Measurements from ENCODE around the gene DOCK10. TPM values are rescaled to one million over a fixed set of nuclear protein-coding genes. Genes with fewer than 3 reads are reported as not detected.

The DOCK10 gene
- total and polyA plus RNA-seq, 9 of the 15 experiments (the other 6 are each of a cell fraction or from before 2014, with no cell fraction given): 0.01 to 0.87 (median 0.18) TPM

- no peak overlapping the region for H3K4me3 ChIP-seq
- no peaks in the 10 kb centered on the region for H3K9me1 ChIP-seq (ENCODE audit: control insufficient read depth, insufficient read depth, low read length)
- no peaks in the 10 kb centered on the region for H3K36me3 ChIP-seq (ENCODE audit: control insufficient read depth, insufficient read depth, low read length)
- intact Hi-C loops (cut with micrococcal nuclease): no loop called here
- no peak overlapping the region for H3K27ac ChIP-seq (ENCODE audit: extremely low read depth, low read depth, low read length)
- ATAC-seq (no peak), DNase-seq (ENCODE audit: extremely low read depth in 1 of 4, low spot score in 3 of 4) (no peak), FAIRE-seq (no peak)
- H4K20me1 ChIP-seq (replicated peaks; ENCODE audit: control insufficient read depth, insufficient read depth, low read length): no peaks in the 10 kb centered on the region
- no peaks in the 10 kb centered on the region for H3K4me1 ChIP-seq (replicated peaks in 1 of 2; ENCODE audit: control insufficient read depth in 2 of 2, insufficient read depth in 2 of 2, low read length in 2 of 2)
- in situ Hi-C loops (cut with MboI): no loop called here
- no peak overlapping the region for H2AFZ ChIP-seq (ENCODE audit: low read depth, low read length)
- H3K27me3 ChIP-seq (ENCODE audit: control insufficient read depth in 2 of 2, insufficient read depth in 2 of 2, low read length in 2 of 2): no peaks in the 10 kb centered on the region
- TF ChIP-seq SMARCC2 (IDR thresholded peaks at IDR 0.05; ENCODE audit: low read depth) (no peak), CREM (IDR thresholded peaks at IDR 0.05; ENCODE audit: low read depth) (no peak), ZNF407 (IDR thresholded peaks at IDR 0.05; ENCODE audit: low read depth) (no peak)
- H3K79me2 ChIP-seq (ENCODE audit: control insufficient read depth, insufficient read depth, low read length): no peaks in the 10 kb centered on the region
- BruUV-seq (replicated peaks): no TSS peak
- no peak overlapping the region for H3K4me2 ChIP-seq (ENCODE audit: insufficient read depth, low read length)
- H3K9ac ChIP-seq (ENCODE audit: insufficient read depth in 1 of 2, low read depth in 2 of 2, low read length in 2 of 2): no peak overlapping the region
- POLR2A ChIA-PET: no interaction called here
- 0% methylated on average over 3 of the region's 3 CpGs for WGBS (ENCODE audit: insufficient coverage, low coverage, missing lambda C conversion rate)
- CTCF ChIA-PET (ENCODE audit: low intra/inter-chr PET ratio): no interaction called here
- no peaks in the 10 kb centered on the region for H3K9me3 ChIP-seq (replicated peaks; ENCODE audit: control insufficient read depth, insufficient read depth, low read depth, low read length)
Observed at GRCh38 chr2:224958462-224958857, 83.8 kb downstream of the DOCK10 start.

Data from K562 (cell line).